ENCODE measurements around the gene IMMP2L.
"Not testable (repeated sequence)": the region's sequence is repeated elsewhere in the genome, so short reads cannot be mapped to it uniquely, and the experiment has no call there.

IMMP2L gene

GRCh38 chr7:111561904-111562732 is at the start of gene IMMP2L:
IMMP2L (minus strand) TSS chr7:111562492.
- DNase-seq (ENCODE audit: low read depth in 2 of 3, low spot score in 2 of 3), result peak; percentile 76 to 82 (median 82)

- DNase-seq (ENCODE audit: low read depth in 2 of 3, low spot score in 2 of 3), result not testable (repeated sequence)
Observed at GRCh38 chr7:111609483-111610254, 47.4 kb upstream of the IMMP2L start.

GRCh38 chr7:111607621-111608020 is 45.3 kb upstream of the IMMP2L start:
- no peak for DNase-seq (ENCODE audit: low read depth in 2 of 3, low spot score in 2 of 3)

- DNase-seq (ENCODE audit: low read depth in 2 of 3, low spot score in 2 of 3), result no peak
Observed at GRCh38 chr7:111605246-111605645, 43.0 kb upstream of the IMMP2L start.

- DNase-seq (ENCODE audit: low read depth in 2 of 3, low spot score in 2 of 3), result no peak
Observed at GRCh38 chr7:111600091-111600490, 37.8 kb upstream of the IMMP2L start.

GRCh38 chr7:111595780-111596179 is 33.5 kb upstream of the IMMP2L start:
- DNase-seq (ENCODE audit: low read depth in 2 of 3, low spot score in 2 of 3), result no peak

- DNase-seq (ENCODE audit: low read depth in 2 of 3, low spot score in 2 of 3), result no peak
Observed at GRCh38 chr7:111594602-111595001, 32.3 kb upstream of the IMMP2L start.

- DNase-seq (ENCODE audit: low read depth in 2 of 3, low spot score in 2 of 3), result no peak
Observed at GRCh38 chr7:111593343-111593742, 31.1 kb upstream of the IMMP2L start.

- no peak for DNase-seq (ENCODE audit: low read depth in 2 of 3, low spot score in 2 of 3)
Observed at GRCh38 chr7:111588065-111588433, 25.8 kb upstream of the IMMP2L start.

GRCh38 chr7:111587410-111588064 is 25.2 kb upstream of the IMMP2L start:
- DNase-seq (ENCODE audit: low read depth in 2 of 3, low spot score in 2 of 3), result no peak

- DNase-seq (ENCODE audit: low read depth in 2 of 3, low spot score in 2 of 3), result no peak
Observed at GRCh38 chr7:111586711-111587409, 24.6 kb upstream of the IMMP2L start.

GRCh38 chr7:111581784-111582488 is 19.6 kb upstream of the IMMP2L start:
- DNase-seq (ENCODE audit: low read depth in 2 of 3, low spot score in 2 of 3), result not testable (repeated sequence)

GRCh38 chr7:111581207-111581606 is 18.9 kb upstream of the IMMP2L start:
- not testable (repeated sequence) for DNase-seq (ENCODE audit: low read depth in 2 of 3, low spot score in 2 of 3)

GRCh38 chr7:111578754-111579153 is 16.5 kb upstream of the IMMP2L start:
- DNase-seq (ENCODE audit: low read depth in 2 of 3, low spot score in 2 of 3), result no peak

- DNase-seq (ENCODE audit: low read depth in 2 of 3, low spot score in 2 of 3), result no peak
Observed at GRCh38 chr7:111571720-111572119, 9.4 kb upstream of the IMMP2L start.

GRCh38 chr7:111568870-111569462 is 6.7 kb upstream of the IMMP2L start:
- no peak for DNase-seq (ENCODE audit: low read depth in 2 of 3, low spot score in 2 of 3)

- DNase-seq (ENCODE audit: low read depth in 2 of 3, low spot score in 2 of 3), result no peak
Observed at GRCh38 chr7:111568419-111568818, 6.1 kb upstream of the IMMP2L start.

GRCh38 chr7:111564078-111564477 is 1.8 kb upstream of the IMMP2L start:
- no peak for DNase-seq (ENCODE audit: low read depth in 2 of 3, low spot score in 2 of 3)

- no peak for DNase-seq (ENCODE audit: low read depth in 2 of 3, low spot score in 2 of 3)
Observed at GRCh38 chr7:111561654-111561903, 713 bp downstream of the IMMP2L start.

Measured in activated CD8-positive, alpha-beta memory T cell treated with anti-CD3 and anti-CD28 coated beads for 48 hours (primary cell).